ENCODE measurements around the gene CRHR2. TPM values are rescaled to one million over a fixed set of nuclear protein-coding genes. Genes with fewer than 3 reads are reported as not detected.

CRHR2 gene
- total and polyA plus RNA-seq, 2 of the 4 experiments (the other 2 are of a cell fraction): not detected

- no peaks in the 10 kb centered on the region for H3K4me1 ChIP-seq (ENCODE audit: control insufficient read depth, insufficient read depth, low read length)
- intact Hi-C loops (cut with micrococcal nuclease): no loop called here
- in situ Hi-C loops (cut with MboI; ENCODE audit: low sequenced_read_pairs): no loop called here
- H3K23ac ChIP-seq (ENCODE audit: low read depth, low read length): no peak overlapping the region
- no peaks in the 10 kb centered on the region for H3K79me1 ChIP-seq (ENCODE audit: low read depth in 1 of 2, low read length in 2 of 2)
- dilution Hi-C loops (cut with HindIII; ENCODE audit: low sequenced_read_pairs, unreplicated experiment): no loop called here
- no peak overlapping the region for H3K27ac ChIP-seq (ENCODE audit: insufficient read depth, low read length)
- BruUV-seq (replicated peaks): no TSS peak
- no CpG with 5 or more reads among the region's 4 CpGs for whole genome bisulfite sequencing, 2 experiments (ENCODE audit: extremely low coverage in 2 of 2, insufficient read length in 1 of 2)
- H4K5ac ChIP-seq (ENCODE audit: low read depth, low read length): no peak overlapping the region
- H3K36me3 ChIP-seq (ENCODE audit: control insufficient read depth, insufficient read depth, low read length): no peaks in the 10 kb centered on the region
- H3K14ac ChIP-seq (replicated peaks; ENCODE audit: low read depth, low read length): no peak overlapping the region
- H2AFZ ChIP-seq (replicated peaks; ENCODE audit: low read length, poor library complexity): no peak overlapping the region
- H2BK20ac ChIP-seq (ENCODE audit: low read depth, low read length): no peak overlapping the region
- H3K4me2 ChIP-seq (ENCODE audit: low read depth, low read length): no peak overlapping the region
- H3K18ac ChIP-seq (ENCODE audit: low read depth, low read length): no peak overlapping the region
- H4K8ac ChIP-seq (ENCODE audit: low read depth in 2 of 2, low read length in 2 of 2): no peak overlapping the region
- H2BK120ac ChIP-seq (ENCODE audit: low read depth, low read length): no peak overlapping the region
- no peaks in the 10 kb centered on the region for H3K9me1 ChIP-seq (ENCODE audit: insufficient read depth, low read length)
- no peaks in the 10 kb centered on the region for H4K20me1 ChIP-seq (ENCODE audit: insufficient read depth, low read length)
- no peak overlapping the region for H3K9ac ChIP-seq (ENCODE audit: low read depth, low read length)
- ATAC-seq (ENCODE audit: low read depth) (no peak), DNase-seq (no peak)
- CTCF ChIA-PET: no interaction called here
- H2BK15ac ChIP-seq (ENCODE audit: low read depth, low read length): no peak overlapping the region
- H2AK9ac ChIP-seq (replicated peaks; ENCODE audit: low read depth, low read length, poor library complexity): no peak overlapping the region
- no peak overlapping the region for H3K4ac ChIP-seq (ENCODE audit: low read depth, low read length)
- H3K27me3 ChIP-seq (ENCODE audit: control insufficient read depth, insufficient read depth, low read length): peaks cover 52% of the 10 kb centered on the region
- H3K9me3 ChIP-seq (ENCODE audit: control insufficient read depth, insufficient read depth, low read length): no peaks in the 10 kb centered on the region
- no peak overlapping the region for H4K91ac ChIP-seq (ENCODE audit: insufficient read depth, low read depth, low read length)
- no peak overlapping the region for H3K56ac ChIP-seq (ENCODE audit: extremely low read depth, insufficient read depth, low read length)
- no peak overlapping the region for H3K4me3 ChIP-seq (ENCODE audit: insufficient read depth, low read depth, low read length)
- H2BK5ac ChIP-seq (ENCODE audit: low read depth, low read length, poor library complexity, severe bottlenecking): no peak overlapping the region
- POLR2A ChIA-PET (ENCODE audit: unreplicated experiment): no interaction called here
- TF ChIP-seq CEBPB (IDR thresholded peaks at IDR 0.05; ENCODE audit: low read depth, low read length) (no peak), RFX5 (IDR thresholded peaks at IDR 0.05; ENCODE audit: low read depth, low read length) (no peak)
- TF ChIP-seq, protein P1, sequence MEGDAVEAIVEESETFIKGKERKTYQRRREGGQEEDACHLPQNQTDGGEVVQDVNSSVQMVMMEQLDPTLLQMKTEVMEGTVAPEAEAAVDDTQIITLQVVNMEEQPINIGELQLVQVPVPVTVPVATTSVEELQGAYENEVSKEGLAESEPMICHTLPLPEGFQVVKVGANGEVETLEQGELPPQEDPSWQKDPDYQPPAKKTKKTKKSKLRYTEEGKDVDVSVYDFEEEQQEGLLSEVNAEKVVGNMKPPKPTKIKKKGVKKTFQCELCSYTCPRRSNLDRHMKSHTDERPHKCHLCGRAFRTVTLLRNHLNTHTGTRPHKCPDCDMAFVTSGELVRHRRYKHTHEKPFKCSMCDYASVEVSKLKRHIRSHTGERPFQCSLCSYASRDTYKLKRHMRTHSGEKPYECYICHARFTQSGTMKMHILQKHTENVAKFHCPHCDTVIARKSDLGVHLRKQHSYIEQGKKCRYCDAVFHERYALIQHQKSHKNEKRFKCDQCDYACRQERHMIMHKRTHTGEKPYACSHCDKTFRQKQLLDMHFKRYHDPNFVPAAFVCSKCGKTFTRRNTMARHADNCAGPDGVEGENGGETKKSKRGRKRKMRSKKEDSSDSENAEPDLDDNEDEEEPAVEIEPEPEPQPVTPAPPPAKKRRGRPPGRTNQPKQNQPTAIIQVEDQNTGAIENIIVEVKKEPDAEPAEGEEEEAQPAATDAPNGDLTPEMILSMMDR (conservative IDR thresholded peaks at IDR 0.05; ENCODE audit: low read depth, low read length): no peak
- H2AK5ac ChIP-seq (ENCODE audit: low read depth, low read length): no peak overlapping the region
Observed at GRCh38 chr7:30703756-30704155, 21.5 kb upstream of the CRHR2 start.
